GM19193 (cell line): ENCODE data around the gene ECHDC1.

Source experiments
- POLR2A ChIP-seq: IDR thresholded peaks from 4 replicates; pipeline ENCODE4 v1.6.1; 2011; ENCODE audit not compliant: insufficient read depth, insufficient read length; ENCODE audit errors: extremely low read depth

Gene ECHDC1

DNA sequence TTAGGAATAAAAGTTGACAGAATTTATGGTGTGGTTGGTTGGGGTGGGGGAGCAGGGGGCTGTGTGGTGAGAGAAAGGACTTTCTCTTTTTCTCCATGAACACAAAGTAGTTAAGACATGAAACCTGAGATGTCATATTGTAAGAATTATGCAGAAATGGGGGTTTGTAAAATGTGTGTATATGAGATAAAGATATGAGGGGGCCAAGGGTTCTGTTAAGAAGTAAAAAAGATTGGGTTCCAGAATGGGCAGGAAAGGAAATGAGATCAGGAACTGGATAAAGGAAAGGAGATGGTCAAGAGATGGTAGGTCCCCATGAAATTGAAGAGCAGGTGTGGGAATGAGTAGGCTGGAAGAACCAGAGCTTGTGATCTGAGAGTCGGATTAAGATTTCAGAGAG is 67.1 kb downstream of the ECHDC1 start:
- no peak for TF ChIP-seq POLR2A

DNA sequence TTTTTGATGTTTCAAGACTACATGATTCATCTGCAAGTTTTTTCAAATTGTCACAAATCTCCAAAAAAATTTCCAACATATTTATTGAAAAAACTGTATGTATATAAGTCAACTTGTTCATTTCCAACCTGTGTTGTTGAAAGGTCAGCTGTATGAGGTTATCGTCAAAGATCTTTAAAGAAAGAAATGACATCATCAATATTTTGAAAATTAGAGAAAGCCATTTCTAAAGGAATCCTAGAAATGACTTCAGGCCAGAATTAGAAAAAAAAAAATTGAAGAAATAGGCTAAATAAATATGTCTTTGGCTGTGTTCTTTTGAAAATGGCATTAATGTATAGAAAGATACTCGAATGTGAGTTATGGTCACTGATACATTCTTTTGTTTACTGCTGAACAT is 69.9 kb downstream of the ECHDC1 start:
- no peak for TF ChIP-seq POLR2A

DNA sequence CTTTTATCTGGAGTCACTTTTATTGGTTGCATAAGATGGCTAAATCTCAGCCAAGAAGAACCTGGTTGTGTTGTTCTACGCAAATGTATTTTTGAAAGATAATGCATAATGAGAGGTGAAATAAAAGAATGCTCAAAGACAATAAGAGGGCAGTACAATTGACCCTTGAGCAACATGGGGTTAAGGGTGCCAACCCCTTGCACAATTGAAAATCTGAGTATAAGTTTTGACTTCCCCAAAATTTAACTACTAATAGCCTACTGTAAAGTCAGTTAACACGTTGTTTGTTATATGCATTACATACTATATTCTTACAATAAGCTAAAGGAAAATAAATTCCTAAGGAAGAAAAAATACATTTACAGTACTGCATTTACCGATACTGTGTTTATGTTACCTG is 70.8 kb downstream of the ECHDC1 start:
- no peak for TF ChIP-seq POLR2A

DNA sequence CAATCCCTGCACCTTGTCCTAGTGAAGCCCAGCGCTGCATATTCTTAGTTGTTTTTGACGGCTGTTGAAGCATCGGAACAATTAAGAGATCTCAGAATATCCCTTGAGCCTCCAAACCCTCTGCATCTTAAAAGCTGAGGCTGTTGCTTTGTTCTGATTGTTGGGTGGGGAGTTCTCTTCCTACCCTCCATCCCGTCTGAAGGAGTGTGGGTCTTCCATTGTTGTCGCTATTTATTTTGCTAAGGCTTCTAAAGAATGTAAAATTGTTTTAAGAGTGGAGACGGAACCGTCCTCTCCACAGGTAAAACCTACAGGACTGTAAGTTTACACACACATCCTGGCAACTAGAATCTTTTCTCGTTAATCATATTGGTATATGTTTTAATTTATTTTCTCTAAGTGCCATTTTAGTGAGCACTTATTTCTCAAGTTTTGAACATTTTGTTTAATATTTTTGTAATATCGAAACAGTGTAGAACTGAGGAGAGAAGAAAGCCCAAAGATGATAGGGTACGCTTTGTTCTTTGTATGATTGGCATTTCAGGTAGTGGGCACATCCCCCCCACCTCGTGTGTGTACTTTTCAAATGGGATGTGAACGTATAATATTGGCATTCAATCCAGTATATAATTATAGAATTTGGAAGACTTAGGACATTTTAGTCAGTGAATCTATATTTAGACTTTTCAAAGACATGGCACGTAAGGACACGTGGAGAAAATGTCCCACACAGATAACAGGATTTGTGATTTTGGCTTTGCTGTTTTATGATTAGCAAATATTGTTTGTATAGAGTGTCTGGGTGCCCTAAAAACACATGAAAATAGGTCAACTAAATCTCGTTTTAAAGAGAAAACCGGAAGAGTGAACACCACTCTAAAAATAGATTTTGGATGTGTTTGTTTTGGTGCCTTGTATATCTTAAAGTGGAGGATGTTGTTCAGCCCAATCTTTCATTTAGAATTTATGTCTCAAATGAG is 75.5 kb downstream of the ECHDC1 start:
- TF ChIP-seq POLR2A, result no peak

DNA sequence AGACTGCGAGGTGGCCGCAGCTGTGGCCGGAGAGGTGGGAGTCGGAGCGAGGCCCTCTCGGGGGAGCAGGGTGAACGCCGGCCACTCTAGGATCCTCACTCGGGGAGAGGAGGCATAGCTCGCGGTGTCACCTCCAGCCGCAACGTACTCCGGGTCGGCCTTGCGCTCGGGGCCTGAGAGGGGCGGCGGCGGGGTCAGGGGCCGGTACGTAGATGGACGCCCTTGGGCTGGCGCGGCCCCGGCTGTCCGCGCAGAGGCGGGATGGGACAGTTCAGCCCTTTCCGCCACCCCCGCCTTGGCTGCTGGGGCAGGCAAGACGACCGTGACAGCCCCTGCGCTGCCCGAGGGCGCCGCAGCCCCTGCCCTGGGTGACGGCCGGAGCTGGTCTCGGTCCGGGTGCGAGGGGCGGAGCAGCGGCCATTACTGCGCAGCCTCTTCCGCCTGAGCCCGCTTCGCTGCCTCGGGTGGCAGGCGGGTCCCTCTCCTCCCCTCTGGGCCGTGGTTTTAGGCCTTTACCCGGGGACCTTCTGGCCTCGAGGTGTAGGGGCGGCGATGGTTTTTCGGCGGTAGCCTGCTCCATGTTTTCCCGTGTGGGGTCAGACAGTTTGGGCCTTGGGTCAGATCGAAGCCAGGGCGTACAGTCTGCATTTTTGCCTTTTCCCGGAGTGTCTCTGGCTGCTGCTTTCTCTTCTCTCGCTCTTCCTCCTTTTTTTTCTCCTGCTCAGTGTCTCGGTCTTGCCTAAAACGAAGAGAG is 76.3 kb downstream of the ECHDC1 start:
- TF ChIP-seq POLR2A, result peak; percentile 90

DNA sequence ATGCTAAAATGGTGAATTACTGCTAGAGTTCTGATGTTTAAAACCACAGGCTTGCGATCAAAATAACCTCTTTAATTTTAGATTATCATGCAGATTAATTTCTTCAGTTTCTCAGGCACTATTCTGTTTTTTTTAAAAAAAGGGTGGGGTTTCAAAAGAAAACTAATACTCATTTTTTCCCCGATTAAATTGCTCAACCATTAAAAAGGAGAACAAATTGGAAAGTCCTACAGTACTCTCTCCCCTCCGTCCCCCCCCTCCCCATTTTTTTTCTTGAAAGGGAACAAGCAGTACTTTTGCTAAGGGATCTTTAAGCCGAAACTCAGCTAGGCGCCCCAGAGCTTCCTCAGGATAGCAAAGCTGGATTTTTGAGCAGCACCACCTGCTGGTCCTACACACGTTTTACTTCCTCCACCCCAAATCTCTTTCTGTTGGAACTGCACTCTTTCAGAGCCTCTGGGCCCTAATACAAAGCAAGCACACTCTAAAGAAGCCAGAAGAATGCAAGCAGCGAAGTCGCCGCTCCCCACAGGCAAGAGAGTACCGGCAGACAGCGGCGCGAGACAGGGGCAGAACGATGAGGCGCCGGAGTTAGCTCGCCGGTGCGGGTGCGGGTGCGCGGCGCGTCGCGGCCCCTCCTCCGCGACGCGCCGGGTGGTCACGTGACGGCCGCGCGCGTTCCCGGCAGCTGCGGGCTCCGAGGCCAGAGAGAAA is 77.1 kb downstream of the ECHDC1 start, which contains the start of gene RNF146:
Gene RNF146, plus strand, starts transcription at position 687 of the 714 bp plus-strand sequence. CDS start 13,475 bp downstream, outside the sequence.
- TF ChIP-seq POLR2A, result no peak

DNA sequence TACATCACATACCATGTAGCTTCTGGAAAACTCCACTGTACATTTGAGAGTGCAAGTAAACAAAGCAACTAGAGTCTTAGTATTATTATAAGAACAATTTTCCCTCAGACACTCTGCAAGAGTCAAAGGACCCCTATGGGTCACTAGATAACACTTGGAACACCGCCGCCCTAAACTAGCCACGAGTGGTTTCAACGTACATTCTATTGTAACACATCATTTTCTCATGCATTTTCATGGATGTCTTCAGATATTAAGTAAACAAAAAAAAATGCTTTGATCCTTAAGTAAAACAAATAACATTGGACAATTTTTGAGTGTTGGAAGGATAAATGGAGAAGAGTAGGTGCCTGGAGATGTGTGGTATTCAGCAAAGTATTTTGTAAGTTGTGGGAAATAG is 79.9 kb downstream of the ECHDC1 start:
- TF ChIP-seq POLR2A, result no peak

DNA sequence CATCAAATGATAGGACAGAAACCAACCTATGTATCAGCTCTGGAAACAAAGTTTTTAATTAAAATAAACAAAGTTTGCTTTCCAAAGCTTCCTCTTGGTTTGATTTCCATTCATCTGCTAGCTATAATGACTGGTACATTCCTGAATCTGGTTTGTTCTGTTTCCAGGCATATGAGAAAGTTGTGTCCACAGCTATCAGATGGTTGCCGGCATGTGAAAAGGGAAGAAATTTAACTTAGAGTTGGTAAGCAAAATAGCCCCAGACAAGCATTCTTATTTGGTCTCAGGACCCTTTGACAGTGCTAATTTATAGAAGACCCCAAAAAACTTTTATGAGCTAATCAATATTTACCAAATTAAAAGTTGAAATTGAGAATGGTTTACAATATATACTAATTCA is 80.5 kb downstream of the ECHDC1 start:
- no peak for TF ChIP-seq POLR2A

DNA sequence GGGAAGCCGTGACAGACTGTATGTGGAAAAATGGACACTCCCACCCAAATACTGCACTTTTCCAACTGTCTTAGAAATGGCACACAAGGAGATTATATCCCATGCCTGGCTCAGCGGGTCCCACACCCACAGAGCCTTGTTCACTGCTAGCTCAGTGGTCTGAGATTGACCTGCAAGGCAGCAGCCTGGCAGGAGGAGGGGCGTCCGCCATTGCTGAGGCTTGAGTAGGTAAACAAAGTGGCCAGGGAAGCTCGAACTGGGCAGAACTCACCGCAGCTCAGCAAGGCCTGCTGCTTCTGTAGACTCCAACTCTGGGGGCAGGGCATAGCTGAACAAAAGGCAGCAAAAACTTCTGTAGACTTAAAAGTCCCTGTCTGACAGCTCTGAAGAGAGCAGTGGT is 88.1 kb downstream of the ECHDC1 start:
- no peak for TF ChIP-seq POLR2A

DNA sequence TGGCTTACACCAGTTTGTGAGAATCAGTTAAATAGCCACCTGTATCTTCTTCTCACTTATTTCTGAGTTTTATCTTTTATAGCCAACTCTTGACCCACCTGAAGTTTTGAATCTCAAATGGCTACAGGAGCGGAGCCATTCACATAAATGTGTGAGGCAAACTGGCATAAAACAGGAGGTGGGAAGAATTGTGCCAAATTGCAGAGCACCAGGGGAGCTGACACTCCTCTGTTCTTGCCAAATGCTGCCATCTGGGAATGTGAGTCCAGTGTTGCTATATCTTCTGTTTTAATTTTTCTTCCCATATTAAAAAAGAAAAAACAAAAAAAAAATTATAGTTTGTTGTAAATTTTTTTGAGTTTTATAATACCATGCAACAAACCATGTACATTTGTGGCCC is 93.8 kb downstream of the ECHDC1 start:
- TF ChIP-seq POLR2A, result no peak

DNA sequence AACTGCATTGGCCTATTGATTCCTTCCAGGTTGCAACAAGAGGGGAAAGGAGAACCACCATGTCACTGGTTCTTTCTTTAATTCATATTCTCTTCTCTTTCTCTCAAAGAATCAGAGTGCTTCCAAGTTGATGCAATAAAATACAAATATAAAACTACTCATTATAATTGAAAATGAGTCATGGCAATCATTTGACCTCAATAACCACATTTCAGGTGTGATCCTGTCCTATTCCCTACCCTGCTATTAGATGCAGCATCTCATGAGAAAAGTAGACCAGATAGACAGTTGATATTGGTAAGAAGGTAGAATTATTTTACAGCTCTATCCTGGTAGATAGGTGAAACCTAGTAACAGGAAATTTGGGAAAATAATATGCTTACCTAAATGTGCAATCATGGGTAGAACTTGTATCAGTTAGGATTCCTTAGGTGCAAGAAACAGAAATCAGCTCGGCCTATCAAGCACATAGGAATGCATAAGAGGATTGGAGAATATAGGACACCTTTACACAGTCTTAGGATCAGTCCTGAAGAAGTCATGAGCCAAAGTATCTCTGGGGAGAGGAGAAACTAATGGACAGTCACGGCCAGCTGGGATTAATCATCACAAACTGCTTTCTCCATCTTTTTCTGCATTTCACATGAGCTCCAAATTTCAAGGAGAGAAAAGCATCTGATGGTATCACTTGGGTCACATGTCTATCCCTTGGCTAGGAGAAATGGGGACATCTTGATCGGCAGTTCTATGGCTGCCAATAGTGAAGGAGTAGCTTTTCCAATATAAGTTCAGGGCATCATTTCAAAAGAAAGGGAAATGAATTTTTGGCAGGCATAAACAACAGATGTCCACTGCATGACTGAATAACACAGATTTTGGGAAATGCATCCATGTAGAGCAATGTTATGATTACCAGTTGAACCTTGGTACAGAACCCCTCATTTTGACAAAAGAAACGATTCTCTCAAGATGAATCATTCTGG is 96.0 kb downstream of the ECHDC1 start:
- no peak for TF ChIP-seq POLR2A

DNA sequence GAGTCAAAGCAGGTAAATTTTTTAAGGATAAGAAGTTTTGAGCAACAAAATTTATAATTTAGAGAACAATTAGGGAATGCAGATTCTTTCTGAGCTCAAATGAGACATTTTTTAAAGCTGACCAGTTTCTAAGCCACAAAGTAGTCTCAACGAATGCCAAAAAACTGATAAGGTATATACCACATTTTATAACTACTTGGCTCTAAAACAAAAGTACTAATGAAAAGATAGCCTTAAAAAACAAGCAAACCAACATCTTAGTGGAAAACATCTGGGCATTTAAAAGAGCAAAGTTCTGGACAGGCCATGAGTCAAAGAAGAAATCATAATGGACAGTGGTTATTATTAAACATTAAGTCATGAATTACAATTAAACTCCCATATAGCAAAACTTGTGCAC is 99.9 kb downstream of the ECHDC1 start:
- TF ChIP-seq POLR2A, result no peak
